Panc1 (cell line): ENCODE data around the gene TEX11. TPM values are rescaled to one million over a fixed set of nuclear protein-coding genes. Genes with fewer than 3 reads are reported as not detected.

Experiments
- ATAC-seq: fragments of 200-7000 bp; cut with Tn5 transposase; 2 replicates; pipeline ENCODE4 v1.9.1; 2020; ENCODE audit warnings: mild to moderate bottlenecking, moderate library complexity
- BruUV-seq: library from RNA; stranded (reverse); fragments of 400-500 nt; replicated peaks from 2 replicates; lab custom pipeline; 2021; lab: Mats Ljungman, UMichigan
- CTCF ChIA-PET: fragments of 300-600 bp; sonication (Branson Sonifier 250); formaldehyde crosslinking; loops from one replicate; lab custom pipeline; 2022; ENCODE audit warnings: antibody characterized with exemption; lab: Charles Lee
- POLR2A ChIA-PET: fragments of 300-600 bp; sonication (Branson Sonifier 250); formaldehyde crosslinking; loops from one replicate; lab custom pipeline; 2022; ENCODE audit warnings: antibody characterized with exemption; lab: Charles Lee
- DNase-seq: peaks from one replicate; pipeline ENCODE4 v3.0.0-alpha.2; 2010; ENCODE audit warnings: low read depth, low spot score
- H3K27ac ChIP-seq: 2 replicates; pipeline ENCODE4 v1.5.1; 2011; ENCODE audit warnings: mild to moderate bottlenecking, low read length, inconsistent platforms
- H3K27me3 ChIP-seq: fragments of 200-500 bp; sonication (Bioruptor generic); 2 replicates; pipeline ENCODE4 v1.6.0; 2014; ENCODE audit warnings: low read length, inconsistent platforms; ENCODE audit not compliant: control insufficient read depth, insufficient read depth
- H3K36me3 ChIP-seq: fragments of 200-500 bp; sonication (Bioruptor generic); 2 replicates; pipeline ENCODE4 v1.5.1; 2014; ENCODE audit warnings: inconsistent platforms, mild to moderate bottlenecking, low read length, moderate library complexity; ENCODE audit not compliant: control insufficient read depth, insufficient read depth
- H3K4me1 ChIP-seq: 2 replicates; pipeline ENCODE4 v1.5.1; 2011; ENCODE audit warnings: inconsistent platforms, mild to moderate bottlenecking, low read length, moderate library complexity; ENCODE audit not compliant: control insufficient read depth, insufficient read depth
- H3K4me3 ChIP-seq, 2 experiments: 2 replicates each; pipeline ENCODE4 v1.5.1; 2011 to 2012; ENCODE audit warnings: low read depth in 2 of 2, low read length in 2 of 2, mild to moderate bottlenecking in 2 of 2, inconsistent platforms in 1 of 2, moderate library complexity in 1 of 2
- H3K9me3 ChIP-seq: fragments of 200-500 bp; sonication (Bioruptor generic); 2 replicates; pipeline ENCODE4 v1.5.1; 2014; ENCODE audit warnings: low read depth, mild to moderate bottlenecking, inconsistent platforms, low read length, moderate library complexity; ENCODE audit not compliant: control insufficient read depth, insufficient read depth
- CTCF ChIP-seq: fragments of 450-650 bp; IDR thresholded peaks from 2 replicates; pipeline ENCODE4 v1.5.1; 2017; ENCODE audit warnings: mild to moderate bottlenecking
- POLR2AphosphoS5 ChIP-seq: IDR thresholded peaks from 2 replicates; pipeline ENCODE4 v1.6.1; 2012; ENCODE audit warnings: mild to moderate bottlenecking, low read depth, low read length, moderate library complexity
- REST ChIP-seq, 2 experiments: IDR thresholded peaks; 2 replicates each; pipeline ENCODE4 v1.6.1; 2011 to 2012; ENCODE audit warnings: low read depth in 2 of 2, control low read depth in 1 of 2, low read length in 1 of 2, mild to moderate bottlenecking in 1 of 2, moderate library complexity in 1 of 2; ENCODE audit not compliant: insufficient read depth in 1 of 2
- SIN3A ChIP-seq: IDR thresholded peaks from 2 replicates; pipeline ENCODE4 v1.6.1; 2012; ENCODE audit warnings: low read depth, mild to moderate bottlenecking, low read length, moderate library complexity, borderline replicate concordance; ENCODE audit not compliant: insufficient read depth
- TCF7L2 ChIP-seq: IDR thresholded peaks from 2 replicates; pipeline ENCODE4 v1.6.1; 2011; ENCODE audit warnings: mild to moderate bottlenecking, low read depth, low read length, inconsistent platforms
- in situ Hi-C: cut with HindIII; loops from 2 replicates; pipeline ENCODE4 v1.10.0; 2016; ENCODE audit warnings: low sequenced_read_pairs, low pct_unique_long_range_greater_than_20kb
- intact Hi-C: fragments of 100-400 bp; cut with micrococcal nuclease; formaldehyde crosslinking; loops from one replicate; pipeline ENCODE4 v1.10.0; 2022; ENCODE audit not compliant: unreplicated experiment
- total RNA-seq: library from RNA; stranded (reverse); gene quantifications from one replicate; pipeline ENCODE4 v1.2.1, GENCODE V29; 2021; ENCODE audit not compliant: unreplicated experiment

Gene TEX11
- total RNA-seq, 1 experiment from 2014 or later = not detected

- no TSS peak for BruUV-seq
- in situ Hi-C loops = no loop called here
- H3K27ac ChIP-seq = no peak overlapping the region
These were observed 411.5 kb downstream of the TEX11 start for GRCh38 chrX:70497026-70497425.

GRCh38 chrX:70496491-70496890 lies 412.0 kb downstream of the TEX11 start:
- Histone ChIP-seq H3K27ac (no peak overlapping the region), H3K36me3 (no peaks in the 10 kb centered on the region), H3K4me1 (no peaks in the 10 kb centered on the region), H3K4me3 (no peak overlapping the region), H3K9me3 (no peaks in the 10 kb centered on the region), H3K27me3 (no peaks in the 10 kb centered on the region)
- TF ChIP-seq TCF7L2 (no peak), CTCF (no peak), SIN3A (no peak), REST (IDR thresholded peaks at IDR 0.05; ENCODE audit: insufficient read depth in 1 of 2, low read depth in 2 of 2, low read length in 1 of 2) (no peak), POLR2AphosphoS5 (no peak)
- POLR2A ChIA-PET = no interaction called here
- CTCF ChIA-PET = no interaction called here
- DNase-seq = no peak
- in situ Hi-C loops (no loop called here), intact Hi-C loops (no loop called here)
- ATAC-seq = no peak
- BruUV-seq = no TSS peak

More at GRCh38 chrX:70497026-70497425, 411.5 kb downstream of the TEX11 start:
- H3K27me3 ChIP-seq = no peaks in the 10 kb centered on the region
- H3K9me3 ChIP-seq = no peaks in the 10 kb centered on the region
- intact Hi-C loops = no loop called here
- no peak overlapping the region for H3K4me3 ChIP-seq
- ATAC-seq = no peak
- ChIA-PET POLR2A (no interaction called here), CTCF (no interaction called here)
- no peak for TF ChIP-seq POLR2AphosphoS5
- no peak for TF ChIP-seq REST (IDR thresholded peaks at IDR 0.05; ENCODE audit: insufficient read depth in 1 of 2, low read depth in 2 of 2, low read length in 1 of 2)
- no peak for TF ChIP-seq CTCF
- no peak for TF ChIP-seq SIN3A
- no peak for TF ChIP-seq TCF7L2
- no peaks in the 10 kb centered on the region for H3K4me1 ChIP-seq
- DNase-seq = no peak
- H3K36me3 ChIP-seq = no peaks in the 10 kb centered on the region
